ENCODE measurements around the gene COL4A1. TPM values are rescaled to one million over a fixed set of nuclear protein-coding genes. Genes with fewer than 3 reads are reported as not detected.
A peak's percentile ranks its signal among the peaks of the same experiment; 100 is the strongest.

Gene COL4A1
- polyA plus RNA-seq, 1 of the 3 experiments (the other 2 are of a cell fraction), result 30.3 TPM

GRCh38 chr13:110221406-110222117 is 85.4 kb downstream of the COL4A1 start:
- Histone ChIP-seq H3K9me2 (no peaks in the 10 kb centered on the region), H3K4me3 (ENCODE audit: low read depth in 2 of 2, low read length in 1 of 2) (no peak overlapping the region), H3K36me3 (replicated peaks in 1 of 2; ENCODE audit: control insufficient read depth in 1 of 2, insufficient read depth in 2 of 2, low read length in 1 of 2) (peaks cover 0 to 5% of the 10 kb centered on the region in 2 experiments), H4K20me1 (ENCODE audit: insufficient read depth) (peaks cover 13% of the 10 kb centered on the region; the same call in 1 of the 2 replicates), H3K4me2 (no peak overlapping the region), H3F3A (replicated peaks; ENCODE audit: insufficient read depth) (peaks cover 37% of the 10 kb centered on the region), H3K27me3 (ENCODE audit: insufficient read depth) (no peaks in the 10 kb centered on the region), H3K27ac (ENCODE audit: low read depth in 2 of 2, low read length in 1 of 2) (peak overlapping the region in 1 of 2 experiments; percentile 19; a peak in 1 of 4 replicates), H3K79me2 (ENCODE audit: insufficient read depth) (peaks cover 72% of the 10 kb centered on the region), H3K4me1 (ENCODE audit: control insufficient read depth in 1 of 2, insufficient read depth in 2 of 2, low read depth in 1 of 2, low read length in 1 of 2) (peaks cover 10 to 20% of the 10 kb centered on the region in 2 experiments), H3K9me3 (no peaks in the 10 kb centered on the region), H3K9ac (no peak overlapping the region), H2AFZ (ENCODE audit: low read depth) (no peak overlapping the region)
- POLR2A ChIA-PET, result no interaction called here
- DNase-seq, result no peak
- TF ChIP-seq MXI1 (IDR thresholded peaks at IDR 0.05; ENCODE audit: low read depth, low read length) (peak; percentile 45; the same call in 1 of the 2 replicates), TCF12 (IDR thresholded peaks at IDR 0.05) (no peak)
- WGBS (ENCODE audit: low lambda C conversion rate), result 79% methylated on average over 18 of the region's 18 CpGs
- CTCF ChIA-PET, result interaction anchor here (0.6 to 5.0 kb wide), 31 partner anchors 11 to 817 kb away, joined by 3 to 41 read pairs (median 3); partner anchors contain the start of gene RAB20

- H3K27ac ChIP-seq (ENCODE audit: low read depth in 2 of 2, low read length in 1 of 2), result no peak overlapping the region
These were observed 86.5 kb downstream of the COL4A1 start for GRCh38 chr13:110220471-110220870.

More at GRCh38 chr13:110220471-110220870, 86.5 kb downstream of the COL4A1 start:
- H3K4me3 ChIP-seq (ENCODE audit: low read depth in 2 of 2, low read length in 1 of 2), result no peak overlapping the region
- H3K9me2 ChIP-seq, result no peaks in the 10 kb centered on the region
- peaks cover 37% of the 10 kb centered on the region for H3F3A ChIP-seq (replicated peaks; ENCODE audit: insufficient read depth)
- no peak overlapping the region for H3K4me2 ChIP-seq
- H3K4me1 ChIP-seq (ENCODE audit: control insufficient read depth in 1 of 2, insufficient read depth in 2 of 2, low read depth in 1 of 2, low read length in 1 of 2), result peaks cover 12 to 13% of the 10 kb centered on the region in 2 experiments; a peak in 2 of 4 replicates
- H3K27me3 ChIP-seq (ENCODE audit: insufficient read depth), result no peaks in the 10 kb centered on the region
- no peak for DNase-seq
- H3K79me2 ChIP-seq (ENCODE audit: insufficient read depth), result peaks cover 78% of the 10 kb centered on the region
- no peak for TF ChIP-seq RCOR1 (IDR thresholded peaks at IDR 0.05; ENCODE audit: low read length)
- no peak for TF ChIP-seq SMC3 (IDR thresholded peaks at IDR 0.05; ENCODE audit: low read depth, low read length)
- TF ChIP-seq TCF12 (IDR thresholded peaks at IDR 0.05), result no peak
- no peak for TF ChIP-seq PBX3 (IDR thresholded peaks at IDR 0.05)
- TF ChIP-seq TEAD4 (IDR thresholded peaks at IDR 0.05; ENCODE audit: borderline replicate concordance, insufficient read depth), result no peak
- TF ChIP-seq REST (IDR thresholded peaks at IDR 0.05; ENCODE audit: low read depth, low read length), result no peak
- no peak for TF ChIP-seq POLR2AphosphoS5 (IDR thresholded peaks at IDR 0.05; ENCODE audit: low read depth, low read length)
- TF ChIP-seq ZBTB33 (IDR thresholded peaks at IDR 0.05; ENCODE audit: borderline replicate concordance, low read depth), result no peak
- TF ChIP-seq FOXM1 (IDR thresholded peaks at IDR 0.05; ENCODE audit: low read depth), result no peak
- TF ChIP-seq IRF3 (IDR thresholded peaks at IDR 0.05; ENCODE audit: low read depth, low read length), result no peak
- no peak for TF ChIP-seq MAX (IDR thresholded peaks at IDR 0.05; ENCODE audit: low read depth)
- TF ChIP-seq JUND (IDR thresholded peaks at IDR 0.05), result no peak
- no peak for TF ChIP-seq MXI1 (IDR thresholded peaks at IDR 0.05; ENCODE audit: low read depth, low read length)
- no peaks in the 10 kb centered on the region for H3K9me3 ChIP-seq
- WGBS (ENCODE audit: low lambda C conversion rate), result 88% methylated on average over 7 of the region's 7 CpGs
- peaks cover 22% of the 10 kb centered on the region; the same call in 1 of the 2 replicates for H4K20me1 ChIP-seq (ENCODE audit: insufficient read depth)
- H3K9ac ChIP-seq, result no peak overlapping the region
- ChIA-PET POLR2A (no interaction called here), CTCF (interaction anchor here (0.7 to 5.0 kb wide), 9 partner anchors 8 to 373 kb away, joined by 3 to 41 read pairs (median 4); no protein-coding TSS in a partner anchor)
- H3K36me3 ChIP-seq (replicated peaks in 1 of 2; ENCODE audit: control insufficient read depth in 1 of 2, insufficient read depth in 2 of 2, low read length in 1 of 2), result peaks cover 0 to 5% of the 10 kb centered on the region in 2 experiments
- H2AFZ ChIP-seq (ENCODE audit: low read depth), result no peak overlapping the region
